ENCODE measurements around the gene PRSS50. TPM values are rescaled to one million over a fixed set of nuclear protein-coding genes. Genes with fewer than 3 reads are reported as not detected.

The PRSS50 gene, protein sequence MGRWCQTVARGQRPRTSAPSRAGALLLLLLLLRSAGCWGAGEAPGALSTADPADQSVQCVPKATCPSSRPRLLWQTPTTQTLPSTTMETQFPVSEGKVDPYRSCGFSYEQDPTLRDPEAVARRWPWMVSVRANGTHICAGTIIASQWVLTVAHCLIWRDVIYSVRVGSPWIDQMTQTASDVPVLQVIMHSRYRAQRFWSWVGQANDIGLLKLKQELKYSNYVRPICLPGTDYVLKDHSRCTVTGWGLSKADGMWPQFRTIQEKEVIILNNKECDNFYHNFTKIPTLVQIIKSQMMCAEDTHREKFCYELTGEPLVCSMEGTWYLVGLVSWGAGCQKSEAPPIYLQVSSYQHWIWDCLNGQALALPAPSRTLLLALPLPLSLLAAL
- not detected in 2 replicates for total RNA-seq

GRCh38 chr3:46717447-46718231 lies at the start of gene PRSS50:
Gene PRSS50 (minus strand): TSS chr3:46717869. CDS start chr3:46717824, 45 bp downstream.

GRCh38 chr3:46701181-46701939 lies 16.3 kb downstream of the PRSS50 start, which contains the start of gene TMIE:
Gene TMIE (plus strand): TSS chr3:46701392. CDS start chr3:46701488, 96 bp downstream.

GRCh38 chr3:46693038-46693891 lies 24.4 kb downstream of the PRSS50 start, which contains the start of gene ALS2CL:
Gene ALS2CL (minus strand): TSS chr3:46693679. CDS start chr3:46689440, 4,239 bp downstream.

Other genes with a start within 250 kb of the PRSS50 start
- not detected in 2 replicates for gene RTP3, start 219.9 kb downstream of the PRSS50 start, total RNA-seq
- gene LRRC2, start 151.6 kb downstream of the PRSS50 start, total RNA-seq, result 3.6 and 5.4 TPM in 2 replicates
- not detected in 2 replicates for gene FAM240A, start 105.3 kb downstream of the PRSS50 start, total RNA-seq
- 1.2 and 3.7 TPM in 2 replicates for gene ALS2CL, start 24.2 kb downstream of the PRSS50 start, total RNA-seq
- not detected in 2 replicates for gene TMIE, start 16.5 kb downstream of the PRSS50 start, total RNA-seq
- not detected in 2 replicates for gene MYL3, start 145.6 kb upstream of the PRSS50 start, total RNA-seq
- gene PTH1R, start 159.9 kb upstream of the PRSS50 start, total RNA-seq, result 0.38 and 0.85 TPM in 2 replicates